Progenitor cell of endocrine pancreas (in vitro differentiated cells): ENCODE results near the gene TMEM37. TPM values are rescaled to one million over a fixed set of nuclear protein-coding genes. Genes with fewer than 3 reads are reported as not detected.

Experiments
- DNase-seq: peaks from one replicate; pipeline ENCODE4 v3.0.0; 2021; ENCODE audit warnings: low spot score; ENCODE audit not compliant: unreplicated experiment
- H3K27ac Mint-ChIP-seq: 2 replicates; pipeline ENCODE4 v1.8.0; 2021; ENCODE audit warnings: mild to moderate bottlenecking, moderate library complexity, mixed read lengths
- H3K27me3 Mint-ChIP-seq: 2 replicates; pipeline ENCODE4 v1.8.0; 2021; ENCODE audit warnings: mixed read lengths
- H3K36me3 Mint-ChIP-seq: 2 replicates; pipeline ENCODE4 v1.8.0; 2022; ENCODE audit warnings: mixed read lengths; ENCODE audit not compliant: insufficient read depth
- H3K4me1 Mint-ChIP-seq: 2 replicates; pipeline ENCODE4 v1.8.0; 2021; ENCODE audit warnings: low read depth, mixed read lengths
- H3K4me3 Mint-ChIP-seq: 2 replicates; pipeline ENCODE4 v1.8.0; 2021; ENCODE audit warnings: low read depth, mild to moderate bottlenecking, moderate library complexity, mixed read lengths
- H3K9me3 Mint-ChIP-seq: 2 replicates; pipeline ENCODE4 v1.8.0; 2021; ENCODE audit warnings: low read depth, mixed read lengths
- CTCF ChIP-seq: fragments of 200-600 bp; sonication (generic); IDR thresholded peaks from one replicate; pipeline ENCODE4 v1.5.0; 2021; ENCODE audit warnings: antibody characterized with exemption, mild to moderate bottlenecking; ENCODE audit not compliant: unreplicated experiment
- total RNA-seq: library from RNA; stranded (reverse); gene quantifications from 2 replicates; pipeline ENCODE4 v1.2.1, GENCODE V29; 2021

Gene TMEM37
- total RNA-seq, 1 donor from 2014 or later = 17.4 TPM

GRCh38 chr2:119430023-119430498 lies 1.6 kb upstream of the TMEM37 start:
- peak overlapping the region; percentile 57 for H3K27ac Mint-ChIP-seq
- H3K36me3 Mint-ChIP-seq = no peaks in the 10 kb centered on the region
- no peak for TF ChIP-seq CTCF
- no peak for DNase-seq
- peaks cover 63% of the 10 kb centered on the region for H3K4me1 Mint-ChIP-seq
- peaks cover 3% of the 10 kb centered on the region for H3K27me3 Mint-ChIP-seq
- no peaks in the 10 kb centered on the region for H3K9me3 Mint-ChIP-seq
- H3K4me3 Mint-ChIP-seq = peak overlapping the region; percentile 69

DNA sequence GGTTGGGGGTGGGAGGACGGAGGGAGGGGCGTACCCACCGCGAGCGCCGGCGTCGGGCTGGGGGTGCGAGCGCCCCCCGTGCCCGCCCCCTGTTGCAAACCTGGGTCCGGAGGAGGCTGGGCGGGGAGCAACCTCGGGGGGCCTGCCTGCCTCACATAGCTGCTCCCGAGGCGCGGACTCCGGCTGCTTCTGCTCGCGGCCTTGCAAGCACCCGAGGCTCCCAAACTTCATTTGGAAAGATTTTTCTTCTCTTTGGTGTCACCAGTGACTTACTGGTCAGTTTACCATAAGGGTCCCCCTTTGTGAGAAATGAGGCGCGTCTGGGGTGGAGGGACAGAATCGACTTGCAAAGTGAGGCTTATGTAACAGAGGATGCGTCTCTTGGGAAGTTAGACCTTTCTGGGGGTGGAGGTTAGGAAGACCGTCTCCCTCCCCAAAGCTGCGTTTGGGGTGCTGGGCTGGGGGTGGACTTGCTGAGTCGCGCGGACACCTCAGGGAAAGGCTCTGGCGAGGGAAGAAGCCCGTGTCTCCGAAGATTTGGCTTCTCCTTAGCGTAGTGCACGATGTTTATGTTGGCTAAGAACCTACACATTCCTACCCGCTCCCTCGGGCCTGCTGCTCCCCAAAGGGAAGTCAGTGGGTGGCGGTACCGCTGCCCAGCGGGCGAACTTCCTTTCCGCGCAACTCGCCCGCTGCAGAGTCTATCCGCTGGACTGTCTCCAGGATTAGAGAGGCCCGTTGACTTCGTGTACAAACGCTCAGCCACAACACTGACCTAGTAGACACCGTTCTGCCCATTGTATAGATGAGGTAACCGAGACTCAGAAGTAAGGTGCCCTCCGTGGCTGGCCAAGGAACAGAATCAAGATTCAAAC lies 559 bp downstream of the TMEM37 start:
- Mint-ChIP-seq H3K36me3 (peaks cover 4% of the 10 kb centered on the region), H3K27me3 (no peaks in the 10 kb centered on the region), H3K27ac (peak overlapping the region; percentile 81), H3K4me1 (peaks cover 52% of the 10 kb centered on the region), H3K9me3 (no peaks in the 10 kb centered on the region), H3K4me3 (peak overlapping the region; percentile 83)
- TF ChIP-seq CTCF = no peak
- DNase-seq = no peak

GRCh38 chr2:119432851-119433522 lies 1.3 kb downstream of the TMEM37 start:
- no peak overlapping the region for H3K27ac Mint-ChIP-seq

DNA sequence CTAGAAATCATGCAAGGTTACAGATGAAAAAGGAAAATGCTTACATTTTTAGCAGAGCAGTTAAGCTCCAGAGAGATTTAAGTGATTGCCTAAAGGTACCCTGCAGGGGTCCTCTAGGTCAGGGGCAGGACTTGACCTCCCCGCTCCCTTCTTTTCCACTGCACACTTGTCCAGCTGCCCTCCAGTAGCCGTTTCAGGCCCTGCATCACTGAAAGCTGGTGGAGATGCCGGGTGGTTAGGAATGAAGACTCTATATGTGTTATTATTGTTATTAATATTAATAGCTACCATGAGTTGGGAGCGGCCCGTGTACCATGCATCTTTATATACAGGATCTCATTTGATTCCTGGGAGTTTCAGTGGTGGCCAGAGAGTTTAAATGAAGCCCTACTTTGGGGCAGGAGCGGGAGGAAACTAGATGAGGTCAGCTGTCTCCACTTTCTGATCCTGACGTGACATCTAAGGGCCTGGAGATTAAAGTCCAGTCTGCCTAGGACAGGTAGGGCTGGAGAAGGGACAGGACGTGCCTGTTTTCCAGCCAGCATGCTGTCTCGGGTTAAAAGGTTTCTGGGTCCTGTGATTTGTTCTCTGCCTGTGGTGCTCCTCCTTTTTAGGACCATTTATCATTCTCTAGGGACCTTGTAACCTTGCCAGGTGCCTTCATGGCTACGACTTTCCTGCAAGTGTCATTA lies 2.1 kb downstream of the TMEM37 start:
- Mint-ChIP-seq H3K27ac (no peak overlapping the region), H3K4me1 (peaks cover 49% of the 10 kb centered on the region), H3K9me3 (no peaks in the 10 kb centered on the region), H3K4me3 (peak overlapping the region; percentile 54), H3K27me3 (no peaks in the 10 kb centered on the region), H3K36me3 (peaks cover 7% of the 10 kb centered on the region)
- no peak for TF ChIP-seq CTCF
- DNase-seq = no peak

More at GRCh38 chr2:119432851-119433522, 1.3 kb downstream of the TMEM37 start:
- H3K9me3 Mint-ChIP-seq = no peaks in the 10 kb centered on the region
- H3K4me1 Mint-ChIP-seq = peaks cover 47% of the 10 kb centered on the region
- DNase-seq = no peak
- H3K36me3 Mint-ChIP-seq = peaks cover 7% of the 10 kb centered on the region
- H3K4me3 Mint-ChIP-seq = peak overlapping the region; percentile 83
- no peak for TF ChIP-seq CTCF
- H3K27me3 Mint-ChIP-seq = no peaks in the 10 kb centered on the region

DNA sequence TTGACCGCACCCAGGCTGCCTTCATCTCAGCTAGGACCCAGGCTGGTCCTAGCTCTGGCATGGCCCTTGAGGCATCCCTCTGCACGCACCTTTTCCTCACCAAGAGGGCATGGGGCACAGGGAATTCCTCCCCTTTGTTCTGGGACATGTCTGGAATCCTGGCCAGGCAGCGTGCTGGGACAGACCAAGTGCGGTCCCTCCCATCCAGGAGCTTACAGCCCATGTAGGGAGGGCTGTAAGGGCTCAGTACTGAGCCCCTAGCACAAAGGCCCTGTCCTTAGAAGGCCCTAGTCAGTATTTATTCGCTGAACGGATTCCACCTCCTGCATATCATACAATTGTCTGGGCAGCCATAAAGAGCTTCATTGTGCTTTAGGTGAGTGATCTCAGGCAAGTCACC lies 3.0 kb downstream of the TMEM37 start:
- no peak for TF ChIP-seq CTCF
- no peaks in the 10 kb centered on the region for H3K27me3 Mint-ChIP-seq
- H3K9me3 Mint-ChIP-seq = no peaks in the 10 kb centered on the region
- H3K4me3 Mint-ChIP-seq = no peak overlapping the region
- H3K36me3 Mint-ChIP-seq = peaks cover 7% of the 10 kb centered on the region
- H3K4me1 Mint-ChIP-seq = peaks cover 44% of the 10 kb centered on the region
- no peak for DNase-seq
- no peak overlapping the region for H3K27ac Mint-ChIP-seq
